GM23248 (cell line): ENCODE results near the gene CELSR1. TPM values are rescaled to one million over a fixed set of nuclear protein-coding genes. Genes with fewer than 3 reads are reported as not detected.
A peak's percentile ranks its signal among the peaks of the same experiment; 100 is the strongest.

ENCODE experiments used
- DNase-seq: peaks from one replicate; pipeline ENCODE4 v3.0.0-alpha.2; 2015
- H2AFZ ChIP-seq: fragments of 200-600 bp; sonication (generic); 2 replicates; pipeline ENCODE4 v1.6.1; 2016; ENCODE audit warnings: antibody characterized with exemption
- H3F3A ChIP-seq: fragments of 200-600 bp; sonication (generic); 2 replicates; pipeline ENCODE4 v1.6.1; 2016; ENCODE audit warnings: mild to moderate bottlenecking, antibody characterized with exemption, mixed run types; ENCODE audit not compliant: insufficient read depth
- H3K27ac ChIP-seq: fragments of 200-600 bp; sonication (generic); 2 replicates; pipeline ENCODE4 v1.5.1; 2016; ENCODE audit warnings: mild to moderate bottlenecking
- H3K27me3 ChIP-seq: fragments of 200-600 bp; sonication (generic); replicated peaks from 2 replicates; pipeline ENCODE4 v1.6.1; 2016; ENCODE audit warnings: mild to moderate bottlenecking; ENCODE audit not compliant: insufficient read depth
- H3K36me3 ChIP-seq: fragments of 200-600 bp; sonication (generic); 2 replicates; pipeline ENCODE4 v1.6.1; 2016; ENCODE audit warnings: low read depth, mild to moderate bottlenecking
- H3K4me1 ChIP-seq: fragments of 200-600 bp; sonication (generic); 2 replicates; pipeline ENCODE4 v1.6.1; 2016; ENCODE audit warnings: mild to moderate bottlenecking; ENCODE audit not compliant: insufficient read depth
- H3K4me2 ChIP-seq: fragments of 200-600 bp; sonication (generic); one replicate; pipeline ENCODE4 v1.6.1; 2016; ENCODE audit warnings: mild to moderate bottlenecking; ENCODE audit not compliant: unreplicated experiment
- H3K4me3 ChIP-seq: fragments of 200-600 bp; sonication (generic); 2 replicates; pipeline ENCODE4 v1.5.1; 2016; ENCODE audit warnings: mild to moderate bottlenecking
- H3K79me2 ChIP-seq: fragments of 200-600 bp; sonication (generic); 2 replicates; pipeline ENCODE4 v1.6.1; 2016; ENCODE audit warnings: mild to moderate bottlenecking; ENCODE audit not compliant: insufficient read depth
- H3K9ac ChIP-seq: fragments of 200-600 bp; sonication (generic); 2 replicates; pipeline ENCODE4 v1.6.1; 2016; ENCODE audit warnings: mild to moderate bottlenecking
- H3K9me2 ChIP-seq: fragments of 200-600 bp; sonication (generic); 2 replicates; pipeline ENCODE4 v1.6.1; 2016; ENCODE audit warnings: mixed run types, mild to moderate bottlenecking, moderate library complexity; ENCODE audit not compliant: insufficient read depth
- H3K9me3 ChIP-seq: fragments of 200-600 bp; sonication (generic); one replicate; pipeline ENCODE4 v1.6.1; 2017; ENCODE audit warnings: low read depth
- H4K20me1 ChIP-seq: fragments of 200-600 bp; sonication (generic); 2 replicates; pipeline ENCODE4 v1.6.0; 2016; ENCODE audit not compliant: insufficient read depth
- EZH2 ChIP-seq: fragments of 200-600 bp; sonication (generic); IDR thresholded peaks from 2 replicates; pipeline ENCODE4 v1.6.1; 2018; ENCODE audit warnings: antibody characterized with exemption, mild to moderate bottlenecking; ENCODE audit not compliant: insufficient read depth, poor library complexity, severe bottlenecking
- EZH2phosphoT487 ChIP-seq: fragments of 200-600 bp; sonication (generic); IDR thresholded peaks from 2 replicates; pipeline ENCODE4 v1.6.1; 2018; ENCODE audit warnings: antibody characterized with exemption, moderate library complexity, mild to moderate bottlenecking, low read depth; ENCODE audit not compliant: insufficient read depth
- WGBS, 2 experiments: methylation state at CpG; one replicate each; pipeline ENCODE4 v1.1.6; 2015 to 2017; ENCODE audit warnings: low lambda C conversion rate in 2 of 2, low coverage in 1 of 2; ENCODE audit errors: missing lambda C conversion rate in 2 of 2; 5-methylcytosine and 5-hydroxymethylcytosine counted together
- in situ Hi-C: fragments of 300-500 bp; cut with MboI; formaldehyde crosslinking; loops from 2 replicates; pipeline ENCODE4 v1.15.0; 2020
- polyA plus RNA-seq: library from polyadenylated mRNA; unstranded; fragments of >200 nt; fragmentation: Nextera tagmentation; extraction: Ambion mirVana; gene quantifications from 2 replicates; pipeline ENCODE4 v1.2.1, GENCODE V29; 2016
- total RNA-seq: library from RNA; depleted of rRNA; stranded (reverse); fragments of >200 nt; shearing (Covaris generic); gene quantifications from 2 replicates; pipeline ENCODE4 v1.2.3, GENCODE V29; 2014

The CELSR1 gene
- total and polyA plus RNA-seq, 2 experiments from 2014 or later = 0.23 to 0.54 TPM

GRCh38 chr22:46369716-46370583 lies 167.5 kb downstream of the CELSR1 start:
- no peak overlapping the region for H3K4me3 ChIP-seq
- no peak overlapping the region for H3K27ac ChIP-seq
- no peaks in the 10 kb centered on the region for H3F3A ChIP-seq
- in situ Hi-C loops = no loop called here
- no peaks in the 10 kb centered on the region for H3K9me2 ChIP-seq
- no peak for DNase-seq
- H3K4me2 ChIP-seq = no peak overlapping the region
- H4K20me1 ChIP-seq = no peaks in the 10 kb centered on the region
- H3K9me3 ChIP-seq = no peaks in the 10 kb centered on the region
- no peak overlapping the region for H2AFZ ChIP-seq
- no peaks in the 10 kb centered on the region for H3K4me1 ChIP-seq
- H3K79me2 ChIP-seq = no peaks in the 10 kb centered on the region
- no peaks in the 10 kb centered on the region for H3K36me3 ChIP-seq
- H3K27me3 ChIP-seq = no peaks in the 10 kb centered on the region
- H3K9ac ChIP-seq = no peak overlapping the region
- TF ChIP-seq EZH2 = no peak
- WGBS, 2 experiments = 59 to 60% methylated on average over 23 to 25 of the region's 25 CpGs

GRCh38 chr22:46368871-46369715 lies 168.3 kb downstream of the CELSR1 start:
- Histone ChIP-seq H3K4me2 (no peak overlapping the region), H3K9me2 (no peaks in the 10 kb centered on the region), H3K9me3 (no peaks in the 10 kb centered on the region), H3K4me3 (no peak overlapping the region), H3F3A (no peaks in the 10 kb centered on the region), H3K4me1 (no peaks in the 10 kb centered on the region), H3K36me3 (no peaks in the 10 kb centered on the region), H3K79me2 (no peaks in the 10 kb centered on the region), H2AFZ (no peak overlapping the region), H3K27me3 (no peaks in the 10 kb centered on the region), H3K27ac (no peak overlapping the region), H3K9ac (no peak overlapping the region), H4K20me1 (no peaks in the 10 kb centered on the region)
- DNase-seq = no peak
- in situ Hi-C loops = no loop called here
- TF ChIP-seq EZH2phosphoT487 (no peak), EZH2 (no peak)
- 71 to 72% methylated on average over 30 to 31 of the region's 31 CpGs for WGBS, 2 experiments

- Histone ChIP-seq H3K27ac (no peak overlapping the region), H4K20me1 (no peaks in the 10 kb centered on the region), H3K27me3 (no peaks in the 10 kb centered on the region), H3K4me2 (no peak overlapping the region), H2AFZ (no peak overlapping the region), H3K9me2 (no peaks in the 10 kb centered on the region), H3K9ac (no peak overlapping the region), H3F3A (no peaks in the 10 kb centered on the region), H3K4me1 (no peaks in the 10 kb centered on the region), H3K4me3 (no peak overlapping the region), H3K9me3 (no peaks in the 10 kb centered on the region), H3K36me3 (no peaks in the 10 kb centered on the region), H3K79me2 (no peaks in the 10 kb centered on the region)
- TF ChIP-seq EZH2 (no peak), EZH2phosphoT487 (no peak)
- 60 to 69% methylated on average over 11 to 12 of the region's 12 CpGs for WGBS, 2 experiments
- no peak for DNase-seq
- in situ Hi-C loops = no loop called here
These were observed 169.0 kb downstream of the CELSR1 start for GRCh38 chr22:46368422-46368821.

- Histone ChIP-seq H3K9ac (no peak overlapping the region), H3K27ac (no peak overlapping the region), H3K27me3 (no peaks in the 10 kb centered on the region), H3K79me2 (no peaks in the 10 kb centered on the region), H3K9me2 (no peaks in the 10 kb centered on the region), H3K9me3 (no peaks in the 10 kb centered on the region), H3K4me1 (no peaks in the 10 kb centered on the region), H4K20me1 (no peaks in the 10 kb centered on the region), H3K36me3 (no peaks in the 10 kb centered on the region), H3K4me2 (no peak overlapping the region), H3F3A (no peaks in the 10 kb centered on the region), H3K4me3 (no peak overlapping the region), H2AFZ (no peak overlapping the region)
- WGBS, 2 experiments = 47 to 50% methylated on average over 19 of the region's 19 CpGs
- peak; percentile 67 for DNase-seq
- in situ Hi-C loops = no loop called here
- TF ChIP-seq EZH2 = no peak
- no peak for TF ChIP-seq EZH2phosphoT487
These were observed 169.7 kb downstream of the CELSR1 start for GRCh38 chr22:46367707-46368191.
